ENCODE measurements around the gene METTL26. TPM values are rescaled to one million over a fixed set of nuclear protein-coding genes. Genes with fewer than 3 reads are reported as not detected.

Gene METTL26
- total and polyA plus RNA-seq, 9 of the 15 experiments (the other 6 are each of a cell fraction or from before 2014, with no cell fraction given) = 7.3 to 262 (median 80.9) TPM

GRCh38 chr16:654034-654433, 17.9 kb upstream of the METTL26 start:
- H4K20me1 ChIP-seq (replicated peaks; ENCODE audit: control insufficient read depth, insufficient read depth, low read length) = no peaks in the 10 kb centered on the region
- H3K4me3 ChIP-seq = no peak overlapping the region
- H3K27me3 ChIP-seq (ENCODE audit: control insufficient read depth in 2 of 2, insufficient read depth in 2 of 2, low read length in 2 of 2) = no peaks in the 10 kb centered on the region
- peak overlapping the region in 1 of 2 experiments; percentile 17; a peak in 1 of 4 replicates for H3K9ac ChIP-seq (ENCODE audit: insufficient read depth in 1 of 2, low read depth in 2 of 2, low read length in 2 of 2)
- H2AFZ ChIP-seq (ENCODE audit: low read depth, low read length) = no peak overlapping the region
- H3K9me3 ChIP-seq (replicated peaks; ENCODE audit: control insufficient read depth, insufficient read depth, low read depth, low read length) = no peaks in the 10 kb centered on the region
- no peaks in the 10 kb centered on the region for H3K36me3 ChIP-seq (ENCODE audit: control insufficient read depth, insufficient read depth, low read length)
- BruUV-seq (replicated peaks) = no TSS peak
- H3K79me2 ChIP-seq (ENCODE audit: control insufficient read depth, insufficient read depth, low read length) = no peaks in the 10 kb centered on the region
- DNase-seq (ENCODE audit: extremely low read depth in 1 of 4, low spot score in 3 of 4) (no peak), ATAC-seq (no peak), FAIRE-seq (no peak)
- intact Hi-C loops (cut with micrococcal nuclease) = no loop called here
- in situ Hi-C loops (cut with MboI) = no loop called here
- no peak overlapping the region for H3K27ac ChIP-seq (ENCODE audit: extremely low read depth, low read depth, low read length)
- 56% methylated on average over 10 of the region's 12 CpGs for WGBS (ENCODE audit: insufficient coverage, low coverage, missing lambda C conversion rate)
- no peak for TF ChIP-seq ZNF785 (CRISPR knock-in tag; IDR thresholded peaks at IDR 0.05)
- no peak for TF ChIP-seq PRDM10 (IDR thresholded peaks at IDR 0.05; ENCODE audit: partially characterized antibody)
- no peak for TF ChIP-seq HLTF (IDR thresholded peaks at IDR 0.05)
- TF ChIP-seq SFPQ (IDR thresholded peaks at IDR 0.05; ENCODE audit: low read depth, low read length) = no peak
- no peak for TF ChIP-seq ZNF146 (CRISPR knock-in tag; IDR thresholded peaks at IDR 0.05; ENCODE audit: unreplicated experiment)
- CTCF ChIA-PET (ENCODE audit: low intra/inter-chr PET ratio) = no interaction called here
- no peak overlapping the region for H3K4me2 ChIP-seq (ENCODE audit: insufficient read depth, low read length)
- no peaks in the 10 kb centered on the region for H3K9me1 ChIP-seq (ENCODE audit: control insufficient read depth, insufficient read depth, low read length)
- H3K4me1 ChIP-seq (replicated peaks in 1 of 2; ENCODE audit: control insufficient read depth in 2 of 2, insufficient read depth in 2 of 2, low read length in 2 of 2) = peaks cover 0 to 89% of the 10 kb centered on the region in 2 experiments; a peak in 2 of 5 replicates
- POLR2A ChIA-PET = interaction anchor here (0.5 to 0.6 kb wide), 3 partner anchors 70 to 94 kb away, joined by 3 to 4 read pairs (median 3); no protein-coding TSS in a partner anchor
